ENCODE results near the gene TBK1. TPM values are rescaled to one million over a fixed set of nuclear protein-coding genes. Genes with fewer than 3 reads are reported as not detected.

The TBK1 gene
- total and polyA plus RNA-seq, 2 of the 13 experiments (the other 11 are each of a cell fraction or from before 2014, with no cell fraction given) = 10.3 to 25.2 TPM

GRCh38 chr12:64404470-64405256, 47.3 kb upstream of the TBK1 start (continued):
- no peak; the same call in 1 of the 2 replicates for TF ChIP-seq ZHX2 (IDR thresholded peaks at IDR 0.05; ENCODE audit: low read depth)
- no peak for TF ChIP-seq ZHX2 (CRISPR knock-in tag; IDR thresholded peaks at IDR 0.05; ENCODE audit: borderline replicate concordance)
- peak; percentile 32; the same call in 1 of the 2 replicates for TF ChIP-seq GATAD1 (CRISPR knock-in tag; IDR thresholded peaks at IDR 0.05)
- no peak for TF ChIP-seq SKI (IDR thresholded peaks at IDR 0.05; ENCODE audit: partially characterized antibody)
- peak; percentile 64 for TF ChIP-seq MED1 (CRISPR knock-in tag; IDR thresholded peaks at IDR 0.05)
- peak; percentile 98 for TF ChIP-seq DMAP1 (CRISPR knock-in tag; IDR thresholded peaks at IDR 0.05)
- TF ChIP-seq IKZF5 (CRISPR knock-in tag; IDR thresholded peaks at IDR 0.05) = 0 out of 2 replicates have a peak, but pooled peaks have one; percentile 39
- peak; percentile 80; the same call in 1 of the 2 replicates for TF ChIP-seq HOXA9 (CRISPR knock-in tag; IDR thresholded peaks at IDR 0.05; ENCODE audit: borderline replicate concordance)
- TF ChIP-seq MBD4 (IDR thresholded peaks at IDR 0.05; ENCODE audit: borderline replicate concordance, low read length) = no peak
